Measurements from ENCODE around the gene ADARB2. TPM values are rescaled to one million over a fixed set of nuclear protein-coding genes. Genes with fewer than 3 reads are reported as not detected.

The ADARB2 gene
- total RNA-seq, 2 donors from 2014 or later, result 1.1 to 1.8 TPM

- Histone ChIP-seq H3K9me3 (ENCODE audit: control insufficient read depth, low read length) (no peaks in the 10 kb centered on the region), H3K36me3 (ENCODE audit: control insufficient read depth, insufficient read depth, low read length) (no peaks in the 10 kb centered on the region), H3K9ac (ENCODE audit: extremely low read depth, low read length, poor library complexity, severe bottlenecking) (no peak overlapping the region), H3K4me1 (ENCODE audit: control insufficient read depth, insufficient read depth, low read length) (peaks cover 10% of the 10 kb centered on the region), H3K27ac (ENCODE audit: low read depth, low read length) (no peak overlapping the region), H3K27me3 (ENCODE audit: control insufficient read depth, insufficient read depth, low read length, poor library complexity, severe bottlenecking) (no peaks in the 10 kb centered on the region), H3K4me3 (ENCODE audit: low read length) (no peak overlapping the region)
- H3K4me1 Mint-ChIP-seq, result peaks cover 12% of the 10 kb centered on the region
- no peak overlapping the region for H3K4me3 Mint-ChIP-seq
- no peaks in the 10 kb centered on the region for H3K9me3 Mint-ChIP-seq
- H3K27ac Mint-ChIP-seq, result no peak overlapping the region
- DNase-seq, result peak; percentile 39
- TF ChIP-seq, protein P1, sequence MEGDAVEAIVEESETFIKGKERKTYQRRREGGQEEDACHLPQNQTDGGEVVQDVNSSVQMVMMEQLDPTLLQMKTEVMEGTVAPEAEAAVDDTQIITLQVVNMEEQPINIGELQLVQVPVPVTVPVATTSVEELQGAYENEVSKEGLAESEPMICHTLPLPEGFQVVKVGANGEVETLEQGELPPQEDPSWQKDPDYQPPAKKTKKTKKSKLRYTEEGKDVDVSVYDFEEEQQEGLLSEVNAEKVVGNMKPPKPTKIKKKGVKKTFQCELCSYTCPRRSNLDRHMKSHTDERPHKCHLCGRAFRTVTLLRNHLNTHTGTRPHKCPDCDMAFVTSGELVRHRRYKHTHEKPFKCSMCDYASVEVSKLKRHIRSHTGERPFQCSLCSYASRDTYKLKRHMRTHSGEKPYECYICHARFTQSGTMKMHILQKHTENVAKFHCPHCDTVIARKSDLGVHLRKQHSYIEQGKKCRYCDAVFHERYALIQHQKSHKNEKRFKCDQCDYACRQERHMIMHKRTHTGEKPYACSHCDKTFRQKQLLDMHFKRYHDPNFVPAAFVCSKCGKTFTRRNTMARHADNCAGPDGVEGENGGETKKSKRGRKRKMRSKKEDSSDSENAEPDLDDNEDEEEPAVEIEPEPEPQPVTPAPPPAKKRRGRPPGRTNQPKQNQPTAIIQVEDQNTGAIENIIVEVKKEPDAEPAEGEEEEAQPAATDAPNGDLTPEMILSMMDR (conservative IDR thresholded peaks at IDR 0.05), result no peak
- 81 to 87% methylated on average over 9 to 22 of the region's 22 CpGs for WGBS, 2 experiments (ENCODE audit: insufficient coverage in 1 of 2, insufficient read length in 1 of 2)
- peaks cover 6% of the 10 kb centered on the region for H3K27me3 Mint-ChIP-seq (ENCODE audit: insufficient read depth)
- no peaks in the 10 kb centered on the region for H3K36me3 Mint-ChIP-seq (ENCODE audit: low read depth)
Observed at GRCh38 chr10:1610986-1611770, 126.1 kb downstream of the ADARB2 start.

- Histone ChIP-seq H3K27me3 (ENCODE audit: control insufficient read depth, insufficient read depth, low read length, poor library complexity, severe bottlenecking) (no peaks in the 10 kb centered on the region), H3K4me3 (ENCODE audit: low read length) (no peak overlapping the region), H3K27ac (ENCODE audit: low read depth, low read length) (no peak overlapping the region), H3K36me3 (ENCODE audit: control insufficient read depth, insufficient read depth, low read length) (no peaks in the 10 kb centered on the region), H3K9ac (ENCODE audit: extremely low read depth, low read length, poor library complexity, severe bottlenecking) (no peak overlapping the region), H3K4me1 (ENCODE audit: control insufficient read depth, insufficient read depth, low read length) (peaks cover 10% of the 10 kb centered on the region), H3K9me3 (ENCODE audit: control insufficient read depth, low read length) (no peaks in the 10 kb centered on the region)
- Mint-ChIP-seq H3K36me3 (ENCODE audit: low read depth) (no peaks in the 10 kb centered on the region), H3K9me3 (no peaks in the 10 kb centered on the region), H3K27me3 (ENCODE audit: insufficient read depth) (peaks cover 6% of the 10 kb centered on the region), H3K27ac (no peak overlapping the region), H3K4me3 (no peak overlapping the region), H3K4me1 (peaks cover 12% of the 10 kb centered on the region)
- DNase-seq, result peak; percentile 56
- 85 to 89% methylated on average over 10 to 11 of the region's 11 CpGs for WGBS, 2 experiments (ENCODE audit: insufficient coverage in 1 of 2, insufficient read length in 1 of 2)
- TF ChIP-seq, protein P1 (conservative IDR thresholded peaks at IDR 0.05), result no peak
Observed at GRCh38 chr10:1609648-1609970, 127.7 kb downstream of the ADARB2 start.

DNA sequence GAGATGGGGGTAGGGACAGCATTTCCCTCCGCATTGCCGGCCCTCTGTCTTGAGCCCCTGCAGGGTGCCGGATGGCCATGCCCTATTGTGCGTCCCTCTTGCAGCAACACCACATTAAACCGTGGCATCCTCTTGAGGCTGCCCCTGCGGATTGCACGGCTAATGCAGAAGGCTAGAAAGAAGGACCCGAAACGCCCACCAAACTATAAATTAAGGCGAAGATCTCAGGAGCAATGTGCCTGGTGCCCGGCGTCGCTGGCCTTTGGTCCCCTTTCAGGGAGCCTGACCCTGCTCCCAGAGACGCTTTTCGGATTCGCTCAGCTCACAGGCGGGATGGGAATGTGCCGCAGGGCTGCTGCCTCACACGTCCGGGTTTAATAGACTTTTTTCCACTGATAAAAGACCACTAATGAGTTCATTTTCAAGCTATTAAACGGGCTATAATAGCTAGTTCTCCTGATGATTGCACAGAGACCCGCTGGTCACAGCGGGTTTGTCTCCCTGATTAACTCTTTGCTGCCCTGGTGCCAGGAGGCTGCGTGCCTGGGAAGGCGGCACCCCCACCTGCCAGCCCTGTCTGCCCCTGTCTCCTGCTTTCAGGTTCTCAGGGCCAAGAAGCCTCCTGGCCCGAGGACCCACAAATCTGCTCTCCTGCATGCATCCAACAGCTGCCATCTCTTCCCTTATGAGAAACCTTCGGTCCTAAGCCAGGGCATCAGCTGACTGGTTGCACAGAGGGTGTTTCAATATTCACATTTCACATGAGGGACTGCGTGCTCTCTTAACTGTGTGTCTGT lies 128.3 kb downstream of the ADARB2 start:
- no peaks in the 10 kb centered on the region for H3K9me3 ChIP-seq (ENCODE audit: control insufficient read depth, low read length)
- peak overlapping the region; percentile 32 for H3K4me3 Mint-ChIP-seq
- TF ChIP-seq, protein P1 (conservative IDR thresholded peaks at IDR 0.05), result no peak
- peaks cover 12% of the 10 kb centered on the region for H3K4me1 Mint-ChIP-seq
- peaks cover 6% of the 10 kb centered on the region for H3K27me3 Mint-ChIP-seq (ENCODE audit: insufficient read depth)
- DNase-seq, result peak; percentile 78
- no peak overlapping the region for H3K27ac Mint-ChIP-seq
- no peaks in the 10 kb centered on the region for H3K36me3 ChIP-seq (ENCODE audit: control insufficient read depth, insufficient read depth, low read length)
- H3K9ac ChIP-seq (ENCODE audit: extremely low read depth, low read length, poor library complexity, severe bottlenecking), result no peak overlapping the region
- H3K27me3 ChIP-seq (ENCODE audit: control insufficient read depth, insufficient read depth, low read length, poor library complexity, severe bottlenecking), result no peaks in the 10 kb centered on the region
- H3K4me3 ChIP-seq (ENCODE audit: low read length), result no peak overlapping the region
- no peaks in the 10 kb centered on the region for H3K36me3 Mint-ChIP-seq (ENCODE audit: low read depth)
- peaks cover 10% of the 10 kb centered on the region for H3K4me1 ChIP-seq (ENCODE audit: control insufficient read depth, insufficient read depth, low read length)
- peak overlapping the region; percentile 15 for H3K27ac ChIP-seq (ENCODE audit: low read depth, low read length)
- H3K9me3 Mint-ChIP-seq, result no peaks in the 10 kb centered on the region
- WGBS, 2 experiments (ENCODE audit: insufficient coverage in 1 of 2, insufficient read length in 1 of 2), result 26 to 37% methylated on average over 20 to 28 of the region's 28 CpGs
